ENCODE results near the gene CBR1. TPM values are rescaled to one million over a fixed set of nuclear protein-coding genes. Genes with fewer than 3 reads are reported as not detected.

Gene CBR1
- 48.7 and 49.7 TPM in 2 replicates for total RNA-seq

DNA sequence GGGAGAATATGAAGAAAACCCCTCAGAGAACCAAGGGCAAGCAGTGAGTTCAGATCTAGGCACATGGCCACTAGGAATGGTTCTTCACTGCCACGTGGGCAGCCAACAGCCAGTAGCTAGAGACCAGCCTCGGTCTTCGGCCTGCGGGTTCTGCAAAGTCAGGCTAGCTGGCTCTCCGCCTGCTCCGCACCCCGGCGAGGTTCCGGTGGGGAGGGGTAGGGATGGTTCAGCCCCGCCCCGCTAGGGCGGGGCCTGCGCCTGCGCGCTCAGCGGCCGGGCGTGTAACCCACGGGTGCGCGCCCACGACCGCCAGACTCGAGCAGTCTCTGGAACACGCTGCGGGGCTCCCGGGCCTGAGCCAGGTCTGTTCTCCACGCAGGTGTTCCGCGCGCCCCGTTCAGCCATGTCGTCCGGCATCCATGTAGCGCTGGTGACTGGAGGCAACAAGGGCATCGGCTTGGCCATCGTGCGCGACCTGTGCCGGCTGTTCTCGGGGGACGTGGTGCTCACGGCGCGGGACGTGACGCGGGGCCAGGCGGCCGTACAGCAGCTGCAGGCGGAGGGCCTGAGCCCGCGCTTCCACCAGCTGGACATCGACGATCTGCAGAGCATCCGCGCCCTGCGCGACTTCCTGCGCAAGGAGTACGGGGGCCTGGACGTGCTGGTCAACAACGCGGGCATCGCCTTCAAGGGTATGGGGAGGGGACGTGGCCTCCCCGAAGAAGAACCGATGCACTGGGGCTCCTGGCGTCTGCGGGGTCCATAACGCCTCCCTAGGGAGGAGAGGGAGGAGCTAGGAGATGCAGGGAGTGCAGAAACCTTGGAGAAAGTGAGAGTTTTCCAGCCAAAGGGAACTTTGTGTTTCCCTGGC, at the start of gene CBR1:
Gene CBR1 (plus strand): TSS at position 312 of the 871 bp plus-strand sequence. CDS start 92 bp downstream, at position 404.
- intact Hi-C loops (cut with micrococcal nuclease) = loop anchor here (1.0 kb wide), 1 partner anchor 10 kb away; the partner anchor contains the start of gene SETD4

- intact Hi-C loops (cut with micrococcal nuclease) = no loop called here
These were observed 48.5 kb upstream of the CBR1 start for GRCh38 chr21:36021251-36021837.

DNA sequence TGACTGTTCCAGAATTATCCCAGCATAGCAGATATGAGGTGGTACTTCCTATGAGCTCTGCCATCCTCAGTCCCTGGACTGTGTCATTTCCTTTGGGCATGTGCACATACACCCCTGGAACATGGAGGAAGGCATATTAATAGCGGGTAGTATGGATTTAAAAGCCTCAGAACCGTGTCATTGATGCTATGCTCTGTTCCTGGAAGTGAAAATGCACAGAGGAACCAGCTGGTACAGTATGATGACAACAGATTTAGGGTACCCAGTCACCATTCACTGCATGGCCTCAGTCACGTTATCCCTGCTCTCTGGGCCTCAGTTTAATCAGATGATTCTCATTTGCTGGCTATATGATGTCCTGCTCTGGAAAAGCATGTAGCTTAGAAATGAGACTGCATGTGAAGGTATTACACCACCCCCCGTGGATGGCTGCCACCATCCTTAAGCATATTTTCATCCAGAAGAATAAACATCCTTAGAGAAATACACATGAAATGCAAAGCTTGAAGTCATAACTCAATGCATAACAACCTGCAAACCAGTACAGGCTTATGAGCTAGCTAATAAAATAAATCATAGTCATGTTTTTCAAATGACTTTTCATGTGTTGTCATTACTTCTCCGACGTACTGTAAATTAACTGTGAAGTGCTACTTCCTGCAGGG, 47.3 kb upstream of the CBR1 start:
- intact Hi-C loops (cut with micrococcal nuclease) = no loop called here

- intact Hi-C loops (cut with micrococcal nuclease) = no loop called here
These were observed 46.7 kb upstream of the CBR1 start for GRCh38 chr21:36023092-36023480.

DNA sequence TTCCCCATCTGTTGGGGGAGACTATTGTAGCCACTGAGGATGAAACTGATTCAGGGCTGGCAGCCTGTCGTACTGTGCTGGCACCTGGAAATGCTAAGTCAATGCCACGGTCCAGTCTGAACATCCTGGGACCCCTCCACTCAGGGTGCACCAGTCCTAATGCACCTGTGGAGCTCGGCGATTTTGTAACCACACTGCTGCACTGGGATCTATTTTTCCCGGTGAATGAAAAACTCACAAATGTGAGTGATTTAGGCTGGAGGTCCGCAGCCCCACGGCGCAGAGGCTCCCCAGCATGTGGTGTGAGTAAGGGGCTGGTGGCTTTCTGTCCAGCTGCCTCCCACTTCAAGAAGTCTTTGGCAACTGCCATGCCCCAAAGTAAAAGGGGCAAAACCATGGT, 45.0 kb upstream of the CBR1 start:
- intact Hi-C loops (cut with micrococcal nuclease) = loop anchor here (5.0 kb wide), 1 partner anchor 1277 kb away; no protein-coding TSS in a partner anchor

- intact Hi-C loops (cut with micrococcal nuclease) = loop anchor here (5.0 kb wide), 1 partner anchor 1280 kb away; no protein-coding TSS in a partner anchor
These were observed 42.5 kb upstream of the CBR1 start for GRCh38 chr21:36027347-36027746.

GRCh38 chr21:36028127-36029069, 41.4 kb upstream of the CBR1 start:
- intact Hi-C loops (cut with micrococcal nuclease) = loop anchor here (1.0 to 5.0 kb wide), 2 partner anchors 1281 to 1335 kb away; no protein-coding TSS in a partner anchor

- intact Hi-C loops (cut with micrococcal nuclease) = loop anchor here (5.0 kb wide), 1 partner anchor 1282 kb away; no protein-coding TSS in a partner anchor
These were observed 40.5 kb upstream of the CBR1 start for GRCh38 chr21:36029309-36029708.

DNA sequence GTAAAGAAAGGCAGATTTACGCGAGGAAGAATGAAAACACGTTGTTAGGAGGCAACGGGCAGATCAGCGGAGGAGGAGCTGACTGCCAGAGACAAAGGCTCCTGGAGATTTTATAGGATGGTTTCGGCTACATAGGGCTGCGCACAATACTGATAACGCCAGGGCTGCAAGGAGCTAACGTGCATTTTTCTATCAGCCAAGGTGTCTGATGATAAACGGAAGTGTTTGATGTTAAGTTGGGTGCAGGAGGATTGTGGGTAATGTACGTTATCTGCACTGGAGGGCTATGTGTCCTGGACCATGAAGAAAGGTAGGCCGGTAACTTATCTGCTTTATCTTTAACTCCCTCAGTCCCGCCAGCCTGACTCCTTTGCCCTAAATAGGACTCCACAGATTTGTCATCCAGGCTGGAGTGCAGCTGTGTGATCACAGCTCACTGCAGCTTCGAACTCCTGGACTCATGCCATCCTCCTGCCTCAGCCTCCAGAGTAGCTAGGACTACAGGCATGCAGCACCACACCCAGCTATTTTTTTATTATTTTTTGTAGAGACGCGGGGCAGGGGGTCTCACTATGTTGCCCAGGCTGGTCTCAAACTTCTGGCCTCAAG, 39.1 kb upstream of the CBR1 start:
- intact Hi-C loops (cut with micrococcal nuclease) = no loop called here

GRCh38 chr21:36032647-36033406, 37.0 kb upstream of the CBR1 start:
- intact Hi-C loops (cut with micrococcal nuclease) = no loop called here

DNA sequence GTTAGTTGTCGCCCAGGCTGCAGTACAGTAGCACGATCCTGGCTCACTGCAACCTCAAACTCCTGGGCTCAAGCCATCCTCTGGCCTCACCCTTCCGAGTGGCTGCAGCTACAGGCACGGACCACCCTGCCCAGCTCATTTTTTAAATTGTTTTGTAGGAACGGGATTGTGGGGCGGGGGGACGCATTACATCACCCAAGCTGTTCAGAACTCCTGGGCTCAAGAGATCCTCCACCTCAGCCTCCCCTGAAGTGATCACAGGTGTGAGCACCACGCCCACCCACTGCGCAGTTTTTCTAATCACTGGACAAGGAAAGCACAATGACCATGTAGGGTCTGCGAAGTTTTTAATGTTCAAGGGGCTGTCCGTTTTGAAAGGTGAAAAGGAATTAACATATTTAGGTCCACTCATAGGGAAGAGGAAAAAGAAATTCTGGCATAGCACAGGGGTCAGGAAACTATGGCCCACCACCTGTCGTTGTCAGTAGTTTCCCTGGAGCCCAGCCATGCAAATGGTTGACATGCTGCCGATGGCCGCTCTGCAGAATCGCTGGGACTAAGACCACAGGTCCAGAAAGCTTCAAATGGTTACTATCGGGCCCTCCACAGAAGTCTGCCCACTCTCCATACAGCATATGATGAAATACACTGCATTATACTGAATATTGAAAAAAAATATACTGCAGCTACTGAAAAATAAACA, 35.5 kb upstream of the CBR1 start:
- intact Hi-C loops (cut with micrococcal nuclease) = no loop called here

- intact Hi-C loops (cut with micrococcal nuclease) = no loop called here
These were observed 34.4 kb upstream of the CBR1 start for GRCh38 chr21:36035381-36035791.

DNA sequence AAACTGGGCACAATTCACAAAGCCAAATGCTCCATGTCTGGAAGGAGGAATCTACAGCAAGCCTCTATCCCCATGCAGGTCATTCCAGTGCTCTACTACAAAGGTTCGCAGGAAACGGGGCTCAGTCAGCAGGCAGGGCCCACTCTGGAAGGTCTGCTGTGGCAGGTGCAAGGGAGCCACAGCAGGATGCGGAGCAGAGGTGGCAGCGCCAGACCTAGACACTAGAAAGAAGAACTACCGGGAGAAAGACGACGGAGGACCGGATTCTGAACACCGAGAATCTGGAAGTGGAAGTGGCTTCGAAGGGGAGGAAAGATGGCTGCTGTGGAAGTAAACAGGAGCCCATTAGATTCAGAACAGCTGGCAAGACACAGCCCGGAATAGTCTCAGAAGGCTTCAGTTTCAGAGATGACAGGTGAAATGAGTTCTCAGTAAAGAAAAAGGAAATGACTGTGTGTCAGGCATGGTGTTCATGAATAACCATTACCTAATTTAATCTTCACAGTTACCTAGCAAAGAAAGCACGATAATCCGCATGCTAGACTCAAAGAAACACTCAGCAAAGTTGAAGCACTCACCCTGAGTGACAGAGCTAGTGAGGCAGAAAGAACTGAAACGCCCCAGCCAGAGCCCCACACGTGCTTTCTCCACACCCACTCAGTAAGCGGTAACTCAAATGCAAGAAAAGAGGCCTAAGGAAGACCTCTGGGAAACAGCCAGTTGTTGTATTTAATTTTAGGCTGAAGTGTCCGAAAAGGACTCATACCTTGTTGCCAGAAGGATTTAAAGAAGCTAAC, 30.9 kb upstream of the CBR1 start:
- intact Hi-C loops (cut with micrococcal nuclease) = no loop called here

GRCh38 chr21:36039861-36040260, 30.0 kb upstream of the CBR1 start:
- intact Hi-C loops (cut with micrococcal nuclease) = no loop called here

DNA sequence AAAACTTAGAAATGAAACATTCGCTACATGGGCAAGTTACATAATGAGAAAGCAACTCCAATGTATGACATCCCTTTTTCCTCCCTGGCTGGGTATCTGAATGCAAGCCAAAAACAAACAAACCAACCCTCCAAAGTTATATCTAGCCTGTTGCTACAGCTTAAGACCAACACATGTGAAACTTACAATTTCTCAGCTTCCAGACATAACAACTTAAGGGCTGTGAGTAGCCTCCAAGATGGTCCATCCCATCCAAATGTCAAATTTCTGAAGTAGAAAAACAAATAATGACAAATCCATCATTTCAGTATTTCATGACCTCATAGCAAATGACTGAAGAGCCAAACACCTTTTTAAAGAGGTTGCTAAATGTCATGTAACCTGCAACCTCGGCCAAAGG, 29.4 kb upstream of the CBR1 start:
- intact Hi-C loops (cut with micrococcal nuclease) = no loop called here

DNA sequence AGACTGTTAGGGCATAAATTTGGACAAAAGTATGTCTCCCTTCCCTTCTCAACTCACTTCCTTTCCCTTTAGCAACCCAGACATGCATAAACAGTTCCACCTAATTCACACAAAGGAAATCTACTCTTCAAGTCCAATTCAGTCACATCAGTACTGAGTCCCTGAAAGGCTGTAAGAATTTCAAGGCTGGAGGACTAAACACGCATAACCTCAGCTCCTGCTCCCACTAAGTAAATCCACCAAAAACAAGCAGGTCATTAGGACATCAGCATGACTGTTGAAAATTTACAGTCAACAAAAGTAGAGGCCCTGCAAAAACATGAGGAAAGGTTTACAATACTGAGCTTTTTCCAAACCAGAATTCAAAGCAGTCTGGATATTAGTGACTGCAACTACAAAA, 27.9 kb upstream of the CBR1 start:
- intact Hi-C loops (cut with micrococcal nuclease) = no loop called here

DNA sequence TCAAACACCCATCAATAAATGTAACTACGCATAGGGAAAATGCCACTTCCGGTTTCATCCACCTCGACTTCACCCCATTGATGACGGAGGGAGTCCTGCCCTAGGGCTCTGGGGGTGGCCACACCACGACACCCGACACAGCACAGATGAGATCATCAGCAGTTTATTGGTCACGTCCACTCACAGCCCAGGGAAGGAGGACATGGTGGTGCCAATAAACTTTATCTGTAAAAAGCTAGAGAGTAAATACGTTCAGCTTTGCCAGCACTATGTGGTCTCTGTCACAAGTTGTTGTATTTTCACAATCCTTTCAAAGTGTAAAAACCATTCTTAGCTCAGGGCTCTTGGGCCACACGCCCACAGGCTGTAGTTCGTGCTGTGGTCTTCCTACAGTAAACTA, 25.8 kb upstream of the CBR1 start:
- intact Hi-C loops (cut with micrococcal nuclease) = no loop called here

GRCh38 chr21:36045993-36046392, 23.8 kb upstream of the CBR1 start:
- intact Hi-C loops (cut with micrococcal nuclease) = no loop called here

Data from T-helper 2 cell treated with Interferon-gamma antibody and Interleukin-4, amounts not matched to agents 100 ng/mL and 5 ng/mL, for 36 hours (primary cell).